Activated T-helper 2 cell treated with anti-CD3 and anti-CD28 coated beads, Interferon-gamma antibody, Interleukin-2, Interleukin-4, amounts not matched to agents 10 μg/mL and 5 μg/mL and 100 μg/mL, durations not matched to agents 14 hours and 24 hours and 36 hours (primary cell): ENCODE measurements around the gene NABP1. TPM values are rescaled to one million over a fixed set of nuclear protein-coding genes. Genes with fewer than 3 reads are reported as not detected.

ENCODE experiments used
- DNase-seq: peaks from one replicate; pipeline ENCODE4 v3.0.0; 2021; ENCODE audit warnings: low spot score
- H3K27ac Mint-ChIP-seq: one replicate; pipeline ENCODE4 v1.8.0; 2021; ENCODE audit warnings: mixed read lengths
- H3K27me3 Mint-ChIP-seq: one replicate; pipeline ENCODE4 v1.8.0; 2021; ENCODE audit warnings: low read depth, mixed read lengths
- H3K36me3 Mint-ChIP-seq: one replicate; pipeline ENCODE4 v1.8.0; 2021; ENCODE audit warnings: low read depth, mixed read lengths
- H3K4me1 Mint-ChIP-seq: one replicate; pipeline ENCODE4 v1.8.0; 2021; ENCODE audit warnings: low read depth, mixed read lengths
- H3K4me3 Mint-ChIP-seq: one replicate; pipeline ENCODE4 v1.8.0; 2021; ENCODE audit warnings: low read depth, mild to moderate bottlenecking, moderate library complexity, mixed read lengths
- H3K9me3 Mint-ChIP-seq: one replicate; pipeline ENCODE4 v1.8.0; 2021; ENCODE audit warnings: mixed read lengths
- intact Hi-C: fragments of 100-400 bp; cut with micrococcal nuclease; formaldehyde crosslinking; loops from one replicate; pipeline ENCODE4 v1.15.1; 2023
- total RNA-seq: library from RNA; stranded (reverse); gene quantifications from 2 replicates; pipeline ENCODE4 v1.2.3, GENCODE V29; 2022

NABP1 gene
- total RNA-seq, 1 donor from 2014 or later: 39.9 TPM

DNA sequence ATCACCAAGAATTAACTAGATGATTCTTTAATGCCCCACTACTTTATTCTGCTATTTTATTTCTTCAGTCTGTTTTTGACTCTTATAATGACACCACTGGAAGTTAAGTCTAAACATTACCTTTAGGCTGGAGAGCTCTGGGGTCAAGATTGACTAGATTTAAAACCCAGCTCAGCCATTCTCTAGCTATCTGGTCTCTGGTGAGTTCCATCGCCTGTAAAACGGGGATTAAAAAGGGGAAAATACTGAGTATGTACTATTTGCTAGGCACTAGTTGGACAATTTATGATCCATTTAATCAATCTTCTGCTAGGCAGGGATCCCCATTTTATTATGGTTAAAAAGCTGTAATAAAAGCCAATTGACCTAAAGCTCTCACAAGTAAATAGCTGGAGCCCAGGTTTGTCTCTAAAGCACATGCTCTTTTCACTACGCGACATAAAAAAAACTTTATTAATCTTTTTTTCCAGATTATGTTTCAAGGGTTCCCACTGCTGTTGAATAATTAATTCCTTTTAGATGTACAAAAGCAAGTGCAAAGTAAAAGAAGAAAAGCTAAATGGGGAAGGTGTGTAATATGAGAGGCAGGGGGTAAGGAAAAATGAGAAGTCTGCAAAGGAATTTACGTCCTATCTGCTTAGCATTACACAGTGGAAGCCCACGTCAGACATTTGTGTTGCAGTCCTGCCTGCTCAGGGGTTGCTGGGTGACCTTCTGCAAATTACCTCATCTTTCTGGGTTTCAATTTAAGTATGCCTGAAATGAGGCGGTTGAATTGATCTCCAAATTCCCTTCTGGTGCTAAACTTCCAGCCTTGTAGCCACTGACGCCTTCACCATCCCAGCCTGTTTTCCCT, 918 bp upstream of the NABP1 start:
- Mint-ChIP-seq H3K9me3 (peaks cover 12% of the 10 kb centered on the region), H3K27ac (peak overlapping the region; percentile 99), H3K36me3 (peaks cover 36% of the 10 kb centered on the region), H3K4me1 (peaks cover 46% of the 10 kb centered on the region), H3K4me3 (peak overlapping the region; percentile 84), H3K27me3 (no peaks in the 10 kb centered on the region)
- DNase-seq: no peak
- intact Hi-C loops: loop anchor here (1.0 to 5.0 kb wide), 5 partner anchors 485 to 795 kb away; partner anchors contain the start of gene STAT4

- Mint-ChIP-seq H3K4me3 (peak overlapping the region; percentile 84), H3K4me1 (peaks cover 56% of the 10 kb centered on the region), H3K9me3 (peaks cover 5% of the 10 kb centered on the region), H3K27ac (peak overlapping the region; percentile 99), H3K36me3 (peaks cover 47% of the 10 kb centered on the region), H3K27me3 (no peaks in the 10 kb centered on the region)
- DNase-seq: peak; percentile 27
- intact Hi-C loops: loop anchor here (2.0 to 5.0 kb wide), 3 partner anchors 486 to 956 kb away; no protein-coding TSS in a partner anchor
Measured at GRCh38 chr2:191678437-191679100, 633 bp downstream of the NABP1 start.

DNA sequence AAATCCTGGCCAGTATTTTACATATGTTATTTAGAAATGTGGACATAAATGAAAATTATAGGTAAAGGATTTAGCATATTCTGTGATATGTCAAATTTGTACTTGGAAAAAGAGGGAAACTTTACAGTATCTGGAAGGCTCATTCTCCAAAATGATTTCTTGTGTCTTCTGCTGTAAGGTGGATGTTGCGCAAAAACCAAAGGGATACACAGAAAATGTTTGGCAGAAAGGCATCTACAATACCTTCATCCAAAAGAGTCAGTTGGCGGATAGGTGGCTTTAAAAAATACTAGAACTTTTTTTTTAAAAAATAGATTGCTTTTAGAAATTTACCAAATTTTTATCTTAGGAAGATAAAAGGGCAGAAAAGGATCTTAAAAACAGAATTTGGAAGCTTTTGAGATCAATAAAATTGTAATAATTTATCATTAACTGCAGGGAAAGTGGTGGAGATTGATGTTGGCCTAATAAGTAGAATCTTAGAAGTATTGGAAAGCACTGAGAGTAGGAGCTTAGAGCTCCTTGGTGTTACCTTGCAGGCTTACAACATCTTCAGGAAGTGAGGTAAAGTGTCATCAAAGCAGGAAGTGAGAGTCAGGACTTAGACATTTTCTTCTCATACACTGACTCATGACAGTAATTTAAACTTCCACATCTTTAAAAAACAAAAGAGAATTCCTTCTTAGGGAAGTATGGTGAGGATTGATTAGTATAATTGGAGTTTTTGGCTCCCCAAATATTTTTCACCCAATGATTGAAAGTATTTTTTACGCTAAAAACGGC, 2.1 kb downstream of the NABP1 start:
- no peak for DNase-seq
- Mint-ChIP-seq H3K9me3 (no peaks in the 10 kb centered on the region), H3K36me3 (peaks cover 55% of the 10 kb centered on the region), H3K4me3 (peak overlapping the region; percentile 84), H3K4me1 (peaks cover 59% of the 10 kb centered on the region), H3K27me3 (no peaks in the 10 kb centered on the region), H3K27ac (peak overlapping the region; percentile 99)
- intact Hi-C loops: loop anchor here (1.0 to 5.0 kb wide), 7 partner anchors 8 to 957 kb away; no protein-coding TSS in a partner anchor

GRCh38 chr2:191680639-191681038, 2.7 kb downstream of the NABP1 start:
- H3K36me3 Mint-ChIP-seq: peaks cover 61% of the 10 kb centered on the region
- intact Hi-C loops: loop anchor here (1.0 to 5.0 kb wide), 4 partner anchors 8 to 658 kb away; no protein-coding TSS in a partner anchor
- no peak for DNase-seq
- H3K4me3 Mint-ChIP-seq: peak overlapping the region; percentile 84
- peak overlapping the region; percentile 99 for H3K27ac Mint-ChIP-seq
- no peaks in the 10 kb centered on the region for H3K27me3 Mint-ChIP-seq
- no peaks in the 10 kb centered on the region for H3K9me3 Mint-ChIP-seq
- H3K4me1 Mint-ChIP-seq: peaks cover 56% of the 10 kb centered on the region

DNA sequence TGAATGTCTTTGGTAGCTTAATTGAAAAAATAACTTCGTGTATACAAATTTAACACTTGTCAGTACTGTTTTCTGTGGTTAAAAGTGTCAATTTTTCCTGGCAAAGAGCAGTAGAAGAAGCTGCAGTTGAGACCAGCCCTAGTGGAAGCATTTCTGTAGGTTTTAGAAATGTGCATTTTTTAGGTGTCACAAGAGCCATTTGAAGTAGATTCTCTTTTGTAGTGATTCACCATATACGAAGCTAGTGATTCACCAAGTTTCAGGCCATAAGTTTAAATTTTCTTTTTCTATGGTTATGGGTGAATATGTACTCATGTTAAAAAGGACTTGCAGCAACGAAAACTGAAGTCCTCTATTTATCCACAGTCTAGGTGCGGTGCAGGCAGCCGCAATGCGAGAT, 4.2 kb downstream of the NABP1 start:
- Mint-ChIP-seq H3K9me3 (no peaks in the 10 kb centered on the region), H3K4me1 (peaks cover 50% of the 10 kb centered on the region), H3K27me3 (no peaks in the 10 kb centered on the region), H3K36me3 (peaks cover 76% of the 10 kb centered on the region), H3K27ac (peak overlapping the region; percentile 68), H3K4me3 (peak overlapping the region; percentile 58)
- DNase-seq: no peak
- intact Hi-C loops: loop anchor here (5.0 kb wide), 1 partner anchor 660 kb away; no protein-coding TSS in a partner anchor

DNA sequence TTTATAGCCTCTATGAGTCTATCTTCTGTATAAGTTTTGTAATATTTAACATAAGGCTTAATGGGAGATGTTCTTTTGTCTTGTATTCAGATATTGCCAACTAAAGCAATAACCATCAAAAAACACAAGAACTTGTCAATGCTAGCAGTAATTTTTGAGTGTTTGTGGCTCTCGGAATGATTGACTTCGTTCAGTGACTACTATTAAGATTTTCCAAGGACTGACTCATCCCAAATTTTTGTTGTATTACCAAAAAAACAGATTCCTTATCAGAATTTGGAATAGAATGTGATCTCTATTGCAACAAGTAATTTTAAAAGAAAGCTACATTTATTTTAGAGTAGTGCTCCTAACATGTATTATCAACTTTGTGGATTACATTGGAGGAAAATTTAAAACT, 8.1 kb downstream of the NABP1 start:
- Mint-ChIP-seq H3K36me3 (peaks cover 75% of the 10 kb centered on the region), H3K4me3 (no peak overlapping the region), H3K9me3 (no peaks in the 10 kb centered on the region), H3K27ac (no peak overlapping the region), H3K27me3 (no peaks in the 10 kb centered on the region), H3K4me1 (peaks cover 62% of the 10 kb centered on the region)
- no peak for DNase-seq
- intact Hi-C loops: no loop called here

GRCh38 chr2:191686729-191687128, 8.8 kb downstream of the NABP1 start:
- no peak for DNase-seq
- intact Hi-C loops: no loop called here
- Mint-ChIP-seq H3K4me3 (no peak overlapping the region), H3K27ac (no peak overlapping the region), H3K4me1 (peaks cover 60% of the 10 kb centered on the region), H3K27me3 (no peaks in the 10 kb centered on the region), H3K9me3 (no peaks in the 10 kb centered on the region), H3K36me3 (peaks cover 69% of the 10 kb centered on the region)

- Mint-ChIP-seq H3K27ac (peak overlapping the region; percentile 58), H3K9me3 (no peaks in the 10 kb centered on the region), H3K4me1 (peaks cover 53% of the 10 kb centered on the region), H3K27me3 (no peaks in the 10 kb centered on the region), H3K4me3 (no peak overlapping the region), H3K36me3 (peaks cover 59% of the 10 kb centered on the region)
- intact Hi-C loops: loop anchor here (1.0 kb wide), 1 partner anchor 8 kb away; no protein-coding TSS in a partner anchor
- no peak for DNase-seq
Measured at GRCh38 chr2:191687867-191688266, 9.9 kb downstream of the NABP1 start.

DNA sequence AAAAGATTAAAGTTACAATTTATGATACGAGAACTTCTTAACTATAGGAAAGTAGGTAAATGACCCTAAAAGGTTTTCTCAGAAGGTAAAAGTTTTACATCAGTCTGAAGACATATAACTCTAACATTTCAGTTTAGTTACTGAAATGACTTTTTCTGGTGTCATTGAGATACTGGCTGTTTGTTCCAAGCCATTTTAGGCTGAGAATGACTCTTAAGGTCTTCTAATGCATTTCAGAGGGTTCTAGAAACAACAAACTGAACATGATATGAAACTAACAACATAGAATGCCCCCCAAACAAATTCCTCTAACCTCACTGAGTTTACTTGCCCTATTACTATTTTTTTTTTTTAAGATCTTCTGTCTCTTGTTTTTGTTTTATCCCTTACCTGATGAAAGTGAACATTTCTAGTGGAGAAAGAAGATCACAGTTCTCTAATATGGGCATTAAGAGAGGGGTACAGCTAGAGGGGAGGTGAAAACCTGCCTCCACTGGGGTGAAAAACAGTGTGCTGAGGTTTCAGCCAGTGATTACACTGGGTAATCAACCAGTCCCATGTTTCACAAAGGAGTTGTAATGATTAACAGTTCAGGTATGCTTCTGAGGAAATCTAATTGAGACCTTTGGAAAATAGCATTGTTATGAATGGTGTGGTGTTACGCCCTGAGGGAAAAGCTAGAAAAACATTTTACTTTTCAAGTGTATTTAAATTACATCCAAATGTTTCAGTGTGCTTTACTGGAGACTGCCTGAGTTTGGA, 11.2 kb downstream of the NABP1 start:
- intact Hi-C loops: loop anchor here (1.0 kb wide), 1 partner anchor 9 kb away; no protein-coding TSS in a partner anchor

DNA sequence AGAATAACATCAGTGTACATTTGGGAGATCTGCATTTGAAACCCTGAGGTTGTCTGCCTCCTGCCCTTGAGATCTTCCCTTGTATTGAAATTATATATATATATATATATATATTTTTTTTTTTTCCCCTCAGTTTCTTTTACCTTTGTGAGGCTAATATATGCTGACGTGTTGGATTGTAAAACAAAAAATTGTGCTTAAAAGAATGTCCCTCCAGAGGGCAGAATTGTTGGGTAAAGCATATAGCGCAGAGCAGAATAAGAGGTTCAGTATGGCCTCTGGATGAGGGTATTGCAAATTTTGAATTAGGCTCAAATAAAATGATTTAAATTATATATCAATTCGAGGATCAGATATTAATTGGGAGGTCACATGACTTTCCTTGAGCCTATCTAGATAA, 12.4 kb downstream of the NABP1 start:
- H3K27me3 Mint-ChIP-seq: no peaks in the 10 kb centered on the region

More for the DNA sequence above, 11.2 kb downstream of the NABP1 start:
- Mint-ChIP-seq H3K9me3 (no peaks in the 10 kb centered on the region), H3K4me1 (peaks cover 51% of the 10 kb centered on the region), H3K36me3 (peaks cover 54% of the 10 kb centered on the region), H3K4me3 (no peak overlapping the region), H3K27me3 (no peaks in the 10 kb centered on the region), H3K27ac (peak overlapping the region; percentile 69)
- no peak for DNase-seq

GRCh38 chr2:191691016-191691735, 13.2 kb downstream of the NABP1 start:
- Mint-ChIP-seq H3K9me3 (no peaks in the 10 kb centered on the region), H3K27me3 (no peaks in the 10 kb centered on the region), H3K27ac (peak overlapping the region; percentile 70), H3K4me1 (peaks cover 43% of the 10 kb centered on the region), H3K36me3 (peaks cover 51% of the 10 kb centered on the region), H3K4me3 (no peak overlapping the region)
- no peak for DNase-seq
- intact Hi-C loops: loop anchor here (1.0 to 5.0 kb wide), 4 partner anchors 120 to 471 kb away; no protein-coding TSS in a partner anchor

More for the DNA sequence above, 12.4 kb downstream of the NABP1 start:
- no peaks in the 10 kb centered on the region for H3K9me3 Mint-ChIP-seq
- H3K4me1 Mint-ChIP-seq: peaks cover 50% of the 10 kb centered on the region
- peaks cover 54% of the 10 kb centered on the region for H3K36me3 Mint-ChIP-seq
- intact Hi-C loops: loop anchor here (5.0 kb wide), 1 partner anchor 472 kb away; no protein-coding TSS in a partner anchor
- no peak for DNase-seq
- H3K27ac Mint-ChIP-seq: no peak overlapping the region
- no peak overlapping the region for H3K4me3 Mint-ChIP-seq
